ENCODE measurements around the gene FETUB. TPM values are rescaled to one million over a fixed set of nuclear protein-coding genes. Genes with fewer than 3 reads are reported as not detected.
A peak's percentile ranks its signal among the peaks of the same experiment; 100 is the strongest.

FETUB gene
- total RNA-seq, 1 experiment from 2014 or later, result not detected

DNA sequence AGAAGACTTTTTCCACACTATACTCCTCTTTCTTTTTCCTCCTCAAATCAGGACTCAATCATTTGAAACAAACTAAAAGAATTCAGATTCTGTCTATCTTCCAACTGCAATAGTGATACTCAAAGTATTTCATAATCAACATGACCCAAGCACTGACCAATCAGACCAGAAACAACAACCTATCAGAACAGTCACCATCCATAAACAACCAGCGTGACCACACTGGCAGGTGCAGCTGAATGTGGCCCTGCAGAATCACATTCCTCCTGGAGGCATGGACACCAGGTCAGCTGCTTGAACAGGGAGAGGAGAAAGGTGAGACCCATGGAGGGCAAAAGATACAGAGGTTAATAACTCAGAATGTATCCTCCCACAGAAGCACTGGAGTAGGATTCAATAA, 39.0 kb downstream of the FETUB start:
- TF ChIP-seq, protein P1, sequence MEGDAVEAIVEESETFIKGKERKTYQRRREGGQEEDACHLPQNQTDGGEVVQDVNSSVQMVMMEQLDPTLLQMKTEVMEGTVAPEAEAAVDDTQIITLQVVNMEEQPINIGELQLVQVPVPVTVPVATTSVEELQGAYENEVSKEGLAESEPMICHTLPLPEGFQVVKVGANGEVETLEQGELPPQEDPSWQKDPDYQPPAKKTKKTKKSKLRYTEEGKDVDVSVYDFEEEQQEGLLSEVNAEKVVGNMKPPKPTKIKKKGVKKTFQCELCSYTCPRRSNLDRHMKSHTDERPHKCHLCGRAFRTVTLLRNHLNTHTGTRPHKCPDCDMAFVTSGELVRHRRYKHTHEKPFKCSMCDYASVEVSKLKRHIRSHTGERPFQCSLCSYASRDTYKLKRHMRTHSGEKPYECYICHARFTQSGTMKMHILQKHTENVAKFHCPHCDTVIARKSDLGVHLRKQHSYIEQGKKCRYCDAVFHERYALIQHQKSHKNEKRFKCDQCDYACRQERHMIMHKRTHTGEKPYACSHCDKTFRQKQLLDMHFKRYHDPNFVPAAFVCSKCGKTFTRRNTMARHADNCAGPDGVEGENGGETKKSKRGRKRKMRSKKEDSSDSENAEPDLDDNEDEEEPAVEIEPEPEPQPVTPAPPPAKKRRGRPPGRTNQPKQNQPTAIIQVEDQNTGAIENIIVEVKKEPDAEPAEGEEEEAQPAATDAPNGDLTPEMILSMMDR (IDR thresholded peaks at IDR 0.05; ENCODE audit: insufficient read depth in 1 of 2, low read depth in 1 of 2, low read length in 1 of 2, severe bottlenecking in 1 of 2, unreplicated experiment in 1 of 2), result no peak
- intact Hi-C loops (cut with micrococcal nuclease; ENCODE audit: unreplicated experiment), result no loop called here
- H3K9me3 Mint-ChIP-seq (ENCODE audit: unreplicated experiment), result peaks cover 15% of the 10 kb centered on the region
- peaks cover 14% of the 10 kb centered on the region for H3K4me1 Mint-ChIP-seq (ENCODE audit: low read depth, unreplicated experiment)
- ChIA-PET POLR2A (no interaction called here), CTCF (no interaction called here)
- Histone ChIP-seq H3K4me3 (ENCODE audit: low read depth, low read length) (no peak overlapping the region), H3K4me1 (peaks cover 17% of the 10 kb centered on the region), H3K9me3 (no peaks in the 10 kb centered on the region), H3K36me3 (ENCODE audit: control insufficient read depth, insufficient read depth, low read length) (no peaks in the 10 kb centered on the region), H3K27me3 (replicated peaks; ENCODE audit: control insufficient read depth, insufficient read depth, low read length) (no peaks in the 10 kb centered on the region)
- H3K27ac Mint-ChIP-seq (ENCODE audit: unreplicated experiment), result no peak overlapping the region
- H3K27me3 Mint-ChIP-seq (ENCODE audit: insufficient read depth, unreplicated experiment), result no peaks in the 10 kb centered on the region
- DNase-seq, result no peak
- H3K4me3 Mint-ChIP-seq (ENCODE audit: unreplicated experiment), result no peak overlapping the region
- H3K36me3 Mint-ChIP-seq (ENCODE audit: insufficient read depth, unreplicated experiment), result no peaks in the 10 kb centered on the region
- BruUV-seq (replicated peaks), result no TSS peak

- H3K4me1 Mint-ChIP-seq (ENCODE audit: low read depth, unreplicated experiment), result peaks cover 14% of the 10 kb centered on the region
- H3K4me3 Mint-ChIP-seq (ENCODE audit: unreplicated experiment), result no peak overlapping the region
- H3K27ac Mint-ChIP-seq (ENCODE audit: unreplicated experiment), result no peak overlapping the region
- POLR2A ChIA-PET, result no interaction called here
- no peaks in the 10 kb centered on the region for H3K36me3 ChIP-seq (ENCODE audit: control insufficient read depth, insufficient read depth, low read length)
- H3K27me3 Mint-ChIP-seq (ENCODE audit: insufficient read depth, unreplicated experiment), result no peaks in the 10 kb centered on the region
- no peak for DNase-seq
- H3K36me3 Mint-ChIP-seq (ENCODE audit: insufficient read depth, unreplicated experiment), result no peaks in the 10 kb centered on the region
- peaks cover 17% of the 10 kb centered on the region for H3K4me1 ChIP-seq
- H3K9me3 ChIP-seq, result no peaks in the 10 kb centered on the region; the same call in 1 of the 2 replicates
- no peaks in the 10 kb centered on the region for H3K27me3 ChIP-seq (replicated peaks; ENCODE audit: control insufficient read depth, insufficient read depth, low read length)
- BruUV-seq (replicated peaks), result no TSS peak
- TF ChIP-seq, protein P1 (IDR thresholded peaks at IDR 0.05; ENCODE audit: insufficient read depth in 1 of 2, low read depth in 1 of 2, low read length in 1 of 2, severe bottlenecking in 1 of 2, unreplicated experiment in 1 of 2), result no peak
- peaks cover 26% of the 10 kb centered on the region for H3K9me3 Mint-ChIP-seq (ENCODE audit: unreplicated experiment)
- CTCF ChIA-PET, result no interaction called here
- intact Hi-C loops (cut with micrococcal nuclease; ENCODE audit: unreplicated experiment), result no loop called here
- no peak overlapping the region for H3K4me3 ChIP-seq (ENCODE audit: low read depth, low read length)
Measured at GRCh38 chr3:186680869-186681268, 40.7 kb downstream of the FETUB start.

GRCh38 chr3:186682812-186683211, 42.6 kb downstream of the FETUB start:
- H3K9me3 Mint-ChIP-seq (ENCODE audit: unreplicated experiment), result peaks cover 35% of the 10 kb centered on the region
- DNase-seq, result no peak
- H3K4me3 ChIP-seq (ENCODE audit: low read depth, low read length), result no peak overlapping the region
- no peaks in the 10 kb centered on the region for H3K36me3 Mint-ChIP-seq (ENCODE audit: insufficient read depth, unreplicated experiment)
- TF ChIP-seq, protein P1 (IDR thresholded peaks at IDR 0.05; ENCODE audit: insufficient read depth in 1 of 2, low read depth in 1 of 2, low read length in 1 of 2, severe bottlenecking in 1 of 2, unreplicated experiment in 1 of 2), result no peak
- CTCF ChIA-PET, result no interaction called here
- H3K27me3 ChIP-seq (replicated peaks; ENCODE audit: control insufficient read depth, insufficient read depth, low read length), result no peaks in the 10 kb centered on the region
- no peaks in the 10 kb centered on the region for H3K27me3 Mint-ChIP-seq (ENCODE audit: insufficient read depth, unreplicated experiment)
- peak overlapping the region; percentile 31 for H3K27ac Mint-ChIP-seq (ENCODE audit: unreplicated experiment)
- peak overlapping the region; percentile 8 for H3K4me3 Mint-ChIP-seq (ENCODE audit: unreplicated experiment)
- intact Hi-C loops (cut with micrococcal nuclease; ENCODE audit: unreplicated experiment), result no loop called here
- peaks cover 14% of the 10 kb centered on the region for H3K4me1 Mint-ChIP-seq (ENCODE audit: low read depth, unreplicated experiment)
- no TSS peak for BruUV-seq (replicated peaks)
- H3K36me3 ChIP-seq (ENCODE audit: control insufficient read depth, insufficient read depth, low read length), result no peaks in the 10 kb centered on the region
- H3K9me3 ChIP-seq, result no peaks in the 10 kb centered on the region; the same call in 1 of the 2 replicates
- POLR2A ChIA-PET, result no interaction called here
- H3K4me1 ChIP-seq, result peaks cover 17% of the 10 kb centered on the region
